ENCODE data around the gene ZNRF1.
A peak's percentile ranks its signal among the peaks of the same experiment; 100 is the strongest.

ZNRF1 gene

DNA sequence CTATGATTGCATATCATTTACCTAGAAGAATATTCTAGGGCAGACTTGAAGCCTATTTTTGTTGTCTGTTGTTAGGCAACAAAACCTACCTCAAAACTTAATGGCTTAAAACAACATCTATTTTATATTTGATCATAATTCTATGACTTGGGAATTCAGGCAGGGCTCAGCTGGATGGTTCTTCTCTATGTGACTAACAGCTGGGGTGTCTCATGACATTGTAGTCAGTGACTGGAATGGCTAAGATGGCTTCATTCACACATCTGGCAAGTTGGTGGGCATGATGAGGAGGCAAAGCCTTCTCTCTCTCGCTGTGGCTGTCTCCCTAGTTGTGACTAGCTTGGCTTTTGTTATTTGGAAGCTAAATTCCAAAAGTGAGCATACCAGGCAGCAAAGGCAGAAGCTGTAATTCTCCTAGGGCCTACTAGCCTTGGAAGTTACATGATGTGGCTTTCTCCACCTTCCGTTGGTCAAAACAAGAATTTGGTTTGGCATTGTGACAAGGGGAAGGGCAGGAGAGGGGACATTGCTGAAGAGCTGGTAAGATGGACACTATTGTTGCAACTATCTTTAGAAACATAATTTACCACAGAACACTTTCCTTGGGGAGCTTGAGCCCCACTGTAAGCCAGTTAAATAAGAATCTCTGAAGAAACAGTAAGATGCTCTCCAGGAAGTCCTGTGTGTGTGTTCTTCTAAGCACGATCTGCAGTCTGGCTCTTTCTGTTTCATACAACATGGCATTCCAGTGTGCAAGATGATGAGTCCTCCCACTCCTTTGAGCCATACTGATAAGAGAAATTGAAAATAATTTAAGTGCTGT is 39.4 kb downstream of the ZNRF1 start:
- no peak for DNase-seq (ENCODE audit: low spot score)
- TF ChIP-seq, protein P1, sequence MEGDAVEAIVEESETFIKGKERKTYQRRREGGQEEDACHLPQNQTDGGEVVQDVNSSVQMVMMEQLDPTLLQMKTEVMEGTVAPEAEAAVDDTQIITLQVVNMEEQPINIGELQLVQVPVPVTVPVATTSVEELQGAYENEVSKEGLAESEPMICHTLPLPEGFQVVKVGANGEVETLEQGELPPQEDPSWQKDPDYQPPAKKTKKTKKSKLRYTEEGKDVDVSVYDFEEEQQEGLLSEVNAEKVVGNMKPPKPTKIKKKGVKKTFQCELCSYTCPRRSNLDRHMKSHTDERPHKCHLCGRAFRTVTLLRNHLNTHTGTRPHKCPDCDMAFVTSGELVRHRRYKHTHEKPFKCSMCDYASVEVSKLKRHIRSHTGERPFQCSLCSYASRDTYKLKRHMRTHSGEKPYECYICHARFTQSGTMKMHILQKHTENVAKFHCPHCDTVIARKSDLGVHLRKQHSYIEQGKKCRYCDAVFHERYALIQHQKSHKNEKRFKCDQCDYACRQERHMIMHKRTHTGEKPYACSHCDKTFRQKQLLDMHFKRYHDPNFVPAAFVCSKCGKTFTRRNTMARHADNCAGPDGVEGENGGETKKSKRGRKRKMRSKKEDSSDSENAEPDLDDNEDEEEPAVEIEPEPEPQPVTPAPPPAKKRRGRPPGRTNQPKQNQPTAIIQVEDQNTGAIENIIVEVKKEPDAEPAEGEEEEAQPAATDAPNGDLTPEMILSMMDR (IDR thresholded peaks at IDR 0.05): no peak
- Histone ChIP-seq H3K27ac (no peak overlapping the region), H3K4me3 (peak overlapping the region; percentile 12)

DNA sequence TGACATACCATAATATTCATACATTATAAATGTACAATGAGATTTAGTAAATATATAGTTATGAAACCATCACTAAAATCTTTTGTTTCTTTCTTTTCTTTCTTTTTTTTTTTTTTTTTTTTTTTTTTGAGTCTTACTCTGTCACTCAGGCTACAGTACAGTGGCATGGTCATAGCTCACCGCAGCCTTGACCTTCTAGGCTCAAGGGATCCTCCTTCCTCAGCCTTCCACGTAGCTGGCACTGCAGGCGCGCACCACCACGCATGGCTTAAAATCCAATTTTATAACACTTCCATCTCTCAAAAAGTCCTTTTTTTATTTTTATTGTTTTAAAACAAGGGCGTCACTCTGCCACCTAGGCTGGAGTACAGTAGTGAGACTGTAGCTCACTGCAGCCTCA is 41.1 kb downstream of the ZNRF1 start:
- DNase-seq (ENCODE audit: low spot score): no peak
- H3K27ac ChIP-seq: no peak overlapping the region
- H3K4me3 ChIP-seq: no peak overlapping the region
- TF ChIP-seq, protein P1 (IDR thresholded peaks at IDR 0.05): no peak

DNA sequence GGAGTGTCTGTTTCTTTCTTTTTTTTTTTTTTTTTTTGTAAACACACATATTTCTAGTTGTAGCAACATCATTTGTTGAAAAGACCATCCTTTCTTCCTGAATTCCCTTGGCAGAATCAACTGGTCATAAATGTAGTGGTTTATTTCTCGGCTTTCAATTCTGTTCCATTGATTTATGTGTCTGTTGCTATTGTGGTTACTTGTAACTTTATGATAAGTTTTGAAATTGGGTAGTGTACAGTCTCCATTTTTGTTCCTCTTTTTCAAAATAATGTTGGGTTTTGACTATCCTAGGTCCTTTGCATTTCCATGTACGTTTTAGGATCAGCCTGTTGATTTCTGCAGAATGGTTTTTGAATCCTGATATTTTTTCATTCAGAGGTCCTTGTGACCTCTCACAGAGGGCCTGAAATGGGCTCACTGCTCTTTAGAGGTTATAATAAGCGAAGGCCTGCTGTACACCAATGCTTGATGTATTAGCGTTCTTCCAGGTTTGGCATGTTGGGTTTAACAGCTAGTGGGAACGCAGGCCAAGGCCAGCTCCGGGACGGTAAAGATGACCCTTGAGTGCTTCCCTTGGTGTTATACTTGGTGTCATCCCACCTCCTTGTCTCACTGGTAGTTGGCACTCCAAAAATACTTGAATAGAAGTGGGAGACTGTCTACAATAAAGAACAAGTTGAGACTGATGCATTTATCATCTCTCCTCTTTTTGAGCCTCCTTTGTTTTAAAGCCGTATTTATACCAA is 43.8 kb downstream of the ZNRF1 start:
- TF ChIP-seq, protein P1 (IDR thresholded peaks at IDR 0.05): no peak
- no peak for DNase-seq (ENCODE audit: low spot score)
- Histone ChIP-seq H3K4me3 (no peak overlapping the region), H3K27ac (peak overlapping the region; percentile 75 to 76)

DNA sequence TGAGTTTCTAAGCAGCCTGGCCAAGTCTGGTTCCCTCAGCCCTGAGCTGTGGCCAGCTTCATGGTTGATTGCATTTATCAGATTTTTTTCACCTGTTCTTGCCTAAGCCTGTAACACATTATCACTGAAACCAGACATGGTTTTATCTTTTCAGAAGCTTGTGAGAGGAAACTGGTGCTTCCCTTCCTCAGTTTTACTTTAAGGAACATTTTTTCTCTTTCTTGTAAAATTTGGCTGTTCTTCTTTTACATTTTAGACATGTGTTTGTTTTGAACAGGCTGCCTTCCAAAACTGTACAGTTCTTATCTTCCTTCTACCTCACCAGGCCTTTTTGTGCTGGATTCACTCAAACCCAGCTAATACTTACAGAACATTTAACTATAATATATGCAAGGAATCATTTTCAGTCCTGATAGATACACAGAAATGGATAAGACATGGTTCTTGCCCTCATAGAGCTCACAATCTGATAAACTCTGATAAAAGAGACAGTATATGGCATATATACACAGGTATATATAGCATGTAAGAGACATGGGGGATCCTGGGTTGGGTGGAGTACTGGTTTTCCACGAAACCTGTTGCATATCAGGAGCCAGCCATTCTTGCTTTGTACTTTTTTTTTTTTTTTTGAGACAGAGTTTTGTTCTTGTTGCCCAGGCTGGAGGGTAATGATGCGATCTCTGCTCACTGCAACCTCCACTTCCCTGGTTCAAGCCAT is 44.5 kb downstream of the ZNRF1 start:
- H3K27ac ChIP-seq: peak overlapping the region; percentile 75 to 76
- TF ChIP-seq, protein P1 (IDR thresholded peaks at IDR 0.05): no peak
- DNase-seq (ENCODE audit: low spot score): no peak
- no peak overlapping the region for H3K4me3 ChIP-seq

DNA sequence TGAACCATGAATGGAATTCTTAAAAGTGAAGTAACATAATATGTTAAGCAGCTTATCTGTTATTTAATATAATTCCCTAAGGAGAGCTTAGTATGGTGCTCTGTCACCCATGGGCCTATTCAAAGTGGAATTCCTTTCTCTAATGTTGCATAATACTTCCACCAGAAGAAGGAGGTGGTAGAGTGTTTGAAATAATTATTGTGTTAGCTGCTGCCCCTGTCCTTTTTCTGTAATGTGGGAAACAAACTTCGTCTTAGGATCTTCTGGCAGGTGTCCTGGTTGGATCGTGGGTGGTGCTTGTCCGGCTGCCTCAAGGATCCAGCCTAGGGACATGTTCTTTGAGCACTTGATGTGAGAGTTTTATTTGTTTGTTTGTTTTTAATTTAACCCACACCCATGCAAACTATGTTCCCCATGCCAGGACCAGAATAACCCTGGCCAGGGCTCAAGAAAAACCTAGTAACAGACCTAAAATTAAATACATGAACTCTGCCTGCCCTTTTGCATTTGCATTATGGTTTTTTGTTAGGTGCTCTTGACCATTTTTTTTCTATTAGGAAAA is 46.1 kb downstream of the ZNRF1 start:
- TF ChIP-seq, protein P1 (IDR thresholded peaks at IDR 0.05): no peak
- H3K27ac ChIP-seq: peak overlapping the region; percentile 75 to 76
- DNase-seq (ENCODE audit: low spot score): peak; percentile 76
- H3K4me3 ChIP-seq: no peak overlapping the region

DNA sequence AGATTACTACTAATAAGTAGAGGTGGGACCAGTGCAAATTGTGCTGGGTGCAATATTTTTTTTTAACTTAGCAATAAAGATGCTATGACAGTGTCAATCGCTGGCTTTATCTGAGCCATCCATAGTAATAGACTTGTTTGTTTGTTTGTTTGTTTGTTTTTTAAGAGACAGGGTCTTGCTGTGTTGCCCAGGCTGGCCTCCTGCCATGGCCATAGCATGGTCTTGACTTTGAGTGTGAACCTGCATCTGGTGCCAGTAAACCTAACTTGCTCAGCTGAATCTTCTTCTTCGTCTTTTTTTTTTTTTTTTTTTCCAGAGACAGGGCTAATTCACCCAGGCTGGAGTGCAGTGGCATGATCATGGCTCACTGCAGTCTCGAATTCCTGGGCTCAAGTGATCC is 46.6 kb downstream of the ZNRF1 start:
- DNase-seq (ENCODE audit: low spot score): no peak
- no peak overlapping the region for H3K4me3 ChIP-seq
- peak overlapping the region; percentile 75 to 76 for H3K27ac ChIP-seq
- TF ChIP-seq, protein P1 (IDR thresholded peaks at IDR 0.05): no peak

Measured in coronary artery (tissue), 2 donors.